ENCODE measurements around the gene KL.

DNA sequence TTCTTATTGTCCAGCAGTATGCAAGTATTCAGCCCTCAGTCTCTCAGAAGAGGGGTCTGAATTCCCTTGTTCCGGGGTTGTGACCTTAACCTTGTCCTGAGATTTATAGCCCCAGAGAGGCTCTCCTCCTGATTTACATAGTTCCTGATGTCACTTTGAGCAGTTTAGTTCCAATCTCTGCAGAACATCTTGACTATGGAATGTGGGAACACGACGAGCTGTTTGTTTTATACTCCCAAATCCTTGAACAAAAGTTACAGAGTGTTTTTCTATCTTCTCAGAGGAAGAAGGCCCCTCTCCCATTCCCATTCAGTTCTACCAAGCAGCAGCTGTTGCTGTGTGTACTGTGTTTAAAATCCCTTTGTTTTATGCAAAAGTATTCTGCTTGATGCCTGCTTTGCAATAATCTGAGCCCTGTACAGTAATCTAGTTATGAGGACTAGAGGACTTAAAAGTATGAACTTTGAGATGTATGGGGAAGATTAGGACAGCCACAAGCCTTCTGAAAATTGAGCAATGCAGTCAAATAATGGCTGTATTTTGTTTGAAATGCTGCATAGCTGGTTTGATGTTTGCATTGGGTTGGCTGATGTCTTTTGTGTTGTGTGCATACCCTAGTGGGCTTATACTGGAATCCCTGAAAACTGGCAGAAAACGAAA is 74.7 kb downstream of the KL start:
- TF ChIP-seq, protein P1, sequence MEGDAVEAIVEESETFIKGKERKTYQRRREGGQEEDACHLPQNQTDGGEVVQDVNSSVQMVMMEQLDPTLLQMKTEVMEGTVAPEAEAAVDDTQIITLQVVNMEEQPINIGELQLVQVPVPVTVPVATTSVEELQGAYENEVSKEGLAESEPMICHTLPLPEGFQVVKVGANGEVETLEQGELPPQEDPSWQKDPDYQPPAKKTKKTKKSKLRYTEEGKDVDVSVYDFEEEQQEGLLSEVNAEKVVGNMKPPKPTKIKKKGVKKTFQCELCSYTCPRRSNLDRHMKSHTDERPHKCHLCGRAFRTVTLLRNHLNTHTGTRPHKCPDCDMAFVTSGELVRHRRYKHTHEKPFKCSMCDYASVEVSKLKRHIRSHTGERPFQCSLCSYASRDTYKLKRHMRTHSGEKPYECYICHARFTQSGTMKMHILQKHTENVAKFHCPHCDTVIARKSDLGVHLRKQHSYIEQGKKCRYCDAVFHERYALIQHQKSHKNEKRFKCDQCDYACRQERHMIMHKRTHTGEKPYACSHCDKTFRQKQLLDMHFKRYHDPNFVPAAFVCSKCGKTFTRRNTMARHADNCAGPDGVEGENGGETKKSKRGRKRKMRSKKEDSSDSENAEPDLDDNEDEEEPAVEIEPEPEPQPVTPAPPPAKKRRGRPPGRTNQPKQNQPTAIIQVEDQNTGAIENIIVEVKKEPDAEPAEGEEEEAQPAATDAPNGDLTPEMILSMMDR (IDR thresholded peaks at IDR 0.05): no peak
- no peak for TF ChIP-seq POLR2AphosphoS5 (IDR thresholded peaks at IDR 0.05; ENCODE audit: low read depth, low read length)
- TF ChIP-seq, protein P2, sequence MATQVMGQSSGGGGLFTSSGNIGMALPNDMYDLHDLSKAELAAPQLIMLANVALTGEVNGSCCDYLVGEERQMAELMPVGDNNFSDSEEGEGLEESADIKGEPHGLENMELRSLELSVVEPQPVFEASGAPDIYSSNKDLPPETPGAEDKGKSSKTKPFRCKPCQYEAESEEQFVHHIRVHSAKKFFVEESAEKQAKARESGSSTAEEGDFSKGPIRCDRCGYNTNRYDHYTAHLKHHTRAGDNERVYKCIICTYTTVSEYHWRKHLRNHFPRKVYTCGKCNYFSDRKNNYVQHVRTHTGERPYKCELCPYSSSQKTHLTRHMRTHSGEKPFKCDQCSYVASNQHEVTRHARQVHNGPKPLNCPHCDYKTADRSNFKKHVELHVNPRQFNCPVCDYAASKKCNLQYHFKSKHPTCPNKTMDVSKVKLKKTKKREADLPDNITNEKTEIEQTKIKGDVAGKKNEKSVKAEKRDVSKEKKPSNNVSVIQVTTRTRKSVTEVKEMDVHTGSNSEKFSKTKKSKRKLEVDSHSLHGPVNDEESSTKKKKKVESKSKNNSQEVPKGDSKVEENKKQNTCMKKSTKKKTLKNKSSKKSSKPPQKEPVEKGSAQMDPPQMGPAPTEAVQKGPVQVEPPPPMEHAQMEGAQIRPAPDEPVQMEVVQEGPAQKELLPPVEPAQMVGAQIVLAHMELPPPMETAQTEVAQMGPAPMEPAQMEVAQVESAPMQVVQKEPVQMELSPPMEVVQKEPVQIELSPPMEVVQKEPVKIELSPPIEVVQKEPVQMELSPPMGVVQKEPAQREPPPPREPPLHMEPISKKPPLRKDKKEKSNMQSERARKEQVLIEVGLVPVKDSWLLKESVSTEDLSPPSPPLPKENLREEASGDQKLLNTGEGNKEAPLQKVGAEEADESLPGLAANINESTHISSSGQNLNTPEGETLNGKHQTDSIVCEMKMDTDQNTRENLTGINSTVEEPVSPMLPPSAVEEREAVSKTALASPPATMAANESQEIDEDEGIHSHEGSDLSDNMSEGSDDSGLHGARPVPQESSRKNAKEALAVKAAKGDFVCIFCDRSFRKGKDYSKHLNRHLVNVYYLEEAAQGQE (IDR thresholded peaks at IDR 0.05; ENCODE audit: insufficient read depth in 1 of 2, low read depth in 2 of 2, low read length in 1 of 2): no peak
- TF ChIP-seq SIN3A (IDR thresholded peaks at IDR 0.05; ENCODE audit: borderline replicate concordance, insufficient read depth, low read depth, low read length): no peak

Measured in Panc1 (cell line).